Measurements from ENCODE around the gene CRB1. TPM values are rescaled to one million over a fixed set of nuclear protein-coding genes. Genes with fewer than 3 reads are reported as not detected.

Gene CRB1
- total and polyA plus RNA-seq, 9 of the 15 experiments (the other 6 are each of a cell fraction or from before 2014, with no cell fraction given) = 0.04 to 0.10 TPM; not detected in 7

DNA sequence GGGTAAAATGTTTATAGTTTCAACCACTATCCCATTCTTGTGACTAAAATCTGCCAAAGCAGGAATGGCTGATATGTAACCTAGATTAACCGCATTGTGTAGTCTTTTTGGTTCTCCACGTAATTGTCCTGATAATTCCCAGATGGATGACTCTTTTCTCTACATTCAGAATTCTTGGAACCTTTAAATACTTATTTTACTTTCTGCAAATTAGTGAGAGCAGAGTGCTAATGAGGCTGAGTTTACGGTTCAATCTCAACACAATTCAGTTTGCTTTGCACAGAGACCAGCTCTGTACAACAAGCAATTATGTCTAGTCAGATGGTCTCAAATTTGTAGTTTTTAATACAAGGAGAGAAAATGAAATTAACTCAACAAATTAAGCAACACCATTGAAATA is 9.1 kb downstream of the CRB1 start:
- H3K4me2 ChIP-seq (ENCODE audit: insufficient read depth, low read length) = no peak overlapping the region
- no peaks in the 10 kb centered on the region for H3K27me3 ChIP-seq (ENCODE audit: control insufficient read depth in 2 of 2, insufficient read depth in 2 of 2, low read length in 2 of 2)
- H2AFZ ChIP-seq (ENCODE audit: low read depth, low read length) = no peak overlapping the region
- H3K79me2 ChIP-seq (ENCODE audit: control insufficient read depth, insufficient read depth, low read length) = no peaks in the 10 kb centered on the region
- in situ Hi-C loops (cut with MboI) = no loop called here
- ATAC-seq (no peak), FAIRE-seq (no peak), DNase-seq (ENCODE audit: extremely low read depth in 1 of 4, low spot score in 3 of 4) (no peak)
- H3K9ac ChIP-seq (ENCODE audit: insufficient read depth in 1 of 2, low read depth in 2 of 2, low read length in 2 of 2) = no peak overlapping the region
- ChIA-PET CTCF (ENCODE audit: low intra/inter-chr PET ratio) (no interaction called here), POLR2A (interaction anchor here (0.9 kb wide), 1 partner anchor 28 kb away, joined by 3 read pairs; no protein-coding TSS in a partner anchor)
- no peak overlapping the region for H3K4me3 ChIP-seq
- no peaks in the 10 kb centered on the region for H3K9me3 ChIP-seq (replicated peaks; ENCODE audit: control insufficient read depth, insufficient read depth, low read depth, low read length)
- no peak for TF ChIP-seq SREBF2 (CRISPR knock-in tag; IDR thresholded peaks at IDR 0.05)
- no peak for TF ChIP-seq ZNF696 (CRISPR knock-in tag; conservative IDR thresholded peaks at IDR 0.05)
- TF ChIP-seq ZNF197 (CRISPR knock-in tag; IDR thresholded peaks at IDR 0.05; ENCODE audit: low read depth) = no peak
- no peak for TF ChIP-seq MTA3 (IDR thresholded peaks at IDR 0.05; ENCODE audit: borderline replicate concordance)
- 9% methylated on average over 3 of the region's 3 CpGs for WGBS (ENCODE audit: insufficient coverage, low coverage, missing lambda C conversion rate)
- no peaks in the 10 kb centered on the region for H3K4me1 ChIP-seq (replicated peaks in 1 of 2; ENCODE audit: control insufficient read depth in 2 of 2, insufficient read depth in 2 of 2, low read length in 2 of 2)
- no peaks in the 10 kb centered on the region for H3K9me1 ChIP-seq (ENCODE audit: control insufficient read depth, insufficient read depth, low read length)
- no peaks in the 10 kb centered on the region for H3K36me3 ChIP-seq (ENCODE audit: control insufficient read depth, insufficient read depth, low read length)
- intact Hi-C loops (cut with micrococcal nuclease) = no loop called here
- no peak overlapping the region for H3K27ac ChIP-seq (ENCODE audit: extremely low read depth, low read depth, low read length)
- no TSS peak for BruUV-seq (replicated peaks)
- no peaks in the 10 kb centered on the region for H4K20me1 ChIP-seq (replicated peaks; ENCODE audit: control insufficient read depth, insufficient read depth, low read length)

DNA sequence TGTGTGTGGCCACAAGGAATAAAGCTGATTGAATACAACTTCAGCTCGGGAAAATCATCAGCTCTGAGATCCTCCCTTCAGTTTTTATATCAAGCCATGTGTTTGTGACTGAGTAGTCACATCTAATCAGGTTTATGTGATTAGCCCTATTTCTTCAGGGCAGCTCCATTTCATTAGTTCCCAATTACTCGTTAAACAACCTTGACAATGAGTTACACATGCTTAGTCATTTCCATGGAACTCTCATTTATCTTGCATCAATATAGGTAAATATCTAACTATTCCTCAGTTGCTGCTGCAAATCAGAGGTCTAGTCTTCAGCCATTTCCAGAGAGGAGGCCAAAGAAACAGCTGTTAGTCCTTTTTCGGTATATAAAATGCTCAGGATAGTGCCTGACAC is 16.3 kb downstream of the CRB1 start:
- H3K9me1 ChIP-seq (ENCODE audit: control insufficient read depth, insufficient read depth, low read length) = no peaks in the 10 kb centered on the region
- no TSS peak for BruUV-seq (replicated peaks)
- H3K27ac ChIP-seq (ENCODE audit: extremely low read depth, low read depth, low read length) = no peak overlapping the region
- no peaks in the 10 kb centered on the region for H4K20me1 ChIP-seq (replicated peaks; ENCODE audit: control insufficient read depth, insufficient read depth, low read length)
- ATAC-seq (no peak), DNase-seq (ENCODE audit: extremely low read depth in 1 of 4, low spot score in 3 of 4) (no peak), FAIRE-seq (no peak)
- no peak for TF ChIP-seq NELFE (IDR thresholded peaks at IDR 0.05; ENCODE audit: insufficient read depth, insufficient read length)
- TF ChIP-seq STAT5B (CRISPR knock-in tag; IDR thresholded peaks at IDR 0.05) = no peak
- no peak for TF ChIP-seq MTA1 (IDR thresholded peaks at IDR 0.05; ENCODE audit: borderline replicate concordance)
- no peak for TF ChIP-seq TAF7 (tag; IDR thresholded peaks at IDR 0.05)
- TF ChIP-seq FOXM1 (IDR thresholded peaks at IDR 0.05; ENCODE audit: low read depth) = no peak
- TF ChIP-seq FOXM1 (CRISPR knock-in tag; IDR thresholded peaks at IDR 0.05; ENCODE audit: low read depth) = no peak
- TF ChIP-seq CBFA2T3 (IDR thresholded peaks at IDR 0.05) = no peak
- no peaks in the 10 kb centered on the region for H3K4me1 ChIP-seq (replicated peaks in 1 of 2; ENCODE audit: control insufficient read depth in 2 of 2, insufficient read depth in 2 of 2, low read length in 2 of 2)
- CTCF ChIA-PET (ENCODE audit: low intra/inter-chr PET ratio) = no interaction called here
- 0% methylated on average over 3 of the region's 3 CpGs for WGBS (ENCODE audit: insufficient coverage, low coverage, missing lambda C conversion rate)
- H3K9me3 ChIP-seq (replicated peaks; ENCODE audit: control insufficient read depth, insufficient read depth, low read depth, low read length) = no peaks in the 10 kb centered on the region
- H3K27me3 ChIP-seq (ENCODE audit: control insufficient read depth in 2 of 2, insufficient read depth in 2 of 2, low read length in 2 of 2) = no peaks in the 10 kb centered on the region; a peak in 1 of 5 replicates
- in situ Hi-C loops (cut with MboI) = no loop called here
- no peak overlapping the region for H2AFZ ChIP-seq (ENCODE audit: low read depth, low read length)
- no peak overlapping the region for H3K4me2 ChIP-seq (ENCODE audit: insufficient read depth, low read length)
- POLR2A ChIA-PET = no interaction called here
- no peaks in the 10 kb centered on the region for H3K79me2 ChIP-seq (ENCODE audit: control insufficient read depth, insufficient read depth, low read length)
- no peak overlapping the region for H3K9ac ChIP-seq (ENCODE audit: insufficient read depth in 1 of 2, low read depth in 2 of 2, low read length in 2 of 2)
- no peaks in the 10 kb centered on the region for H3K36me3 ChIP-seq (ENCODE audit: control insufficient read depth, insufficient read depth, low read length)
- intact Hi-C loops (cut with micrococcal nuclease) = no loop called here
- H3K4me3 ChIP-seq = no peak overlapping the region
